ENCODE measurements around the gene FAM13B.
"Not testable (repeated sequence)": the region's sequence is repeated elsewhere in the genome, so short reads cannot be mapped to it uniquely, and the experiment has no call there.

Gene FAM13B

GRCh38 chr5:137944280-137944679, 88.6 kb downstream of the FAM13B start:
- not testable (repeated sequence) for H3K4me1 ChIP-seq (ENCODE audit: control insufficient read depth, insufficient read depth, low read length); H3K4me3 ChIP-seq (ENCODE audit: insufficient read depth, low read depth, low read length); H3K9me3 ChIP-seq (ENCODE audit: control insufficient read depth, low read length); H3K27me3 ChIP-seq (ENCODE audit: control insufficient read depth, insufficient read depth, low read length, poor library complexity, severe bottlenecking); H3K27ac ChIP-seq (ENCODE audit: insufficient read depth, low read depth, low read length, poor library complexity, severe bottlenecking)
- WGBS, 2 experiments, result 91 to 94% methylated on average over 4 of the region's 4 CpGs
- peaks cover 68% of the 10 kb centered on the region for H3K36me3 ChIP-seq (ENCODE audit: control insufficient read depth, insufficient read depth, low read length)

GRCh38 chr5:137939331-137939730, 93.5 kb downstream of the FAM13B start:
- no peak overlapping the region for H3K4me3 ChIP-seq (ENCODE audit: insufficient read depth, low read depth, low read length)
- peaks cover 28% of the 10 kb centered on the region for H3K36me3 ChIP-seq (ENCODE audit: control insufficient read depth, insufficient read depth, low read length)
- H3K27me3 ChIP-seq (ENCODE audit: control insufficient read depth, insufficient read depth, low read length, poor library complexity, severe bottlenecking), result no peaks in the 10 kb centered on the region
- 81 to 86% methylated on average over 7 of the region's 7 CpGs for WGBS, 2 experiments
- H3K4me1 ChIP-seq (ENCODE audit: control insufficient read depth, insufficient read depth, low read length), result no peaks in the 10 kb centered on the region
- H3K9me3 ChIP-seq (ENCODE audit: control insufficient read depth, low read length), result no peaks in the 10 kb centered on the region
- H3K27ac ChIP-seq (ENCODE audit: insufficient read depth, low read depth, low read length, poor library complexity, severe bottlenecking), result no peak overlapping the region

- Histone ChIP-seq H3K27ac (ENCODE audit: insufficient read depth, low read depth, low read length, poor library complexity, severe bottlenecking) (no peak overlapping the region), H3K36me3 (ENCODE audit: control insufficient read depth, insufficient read depth, low read length) (peaks cover 23% of the 10 kb centered on the region)
- 88 to 100% methylated on average over 1 of the region's 1 CpG for WGBS, 2 experiments
These were observed 94.1 kb downstream of the FAM13B start for GRCh38 chr5:137938751-137939143.

GRCh38 chr5:137937994-137938750, 94.7 kb downstream of the FAM13B start:
- no peaks in the 10 kb centered on the region for H3K27me3 ChIP-seq (ENCODE audit: control insufficient read depth, insufficient read depth, low read length, poor library complexity, severe bottlenecking)
- H3K9me3 ChIP-seq (ENCODE audit: control insufficient read depth, low read length), result no peaks in the 10 kb centered on the region
- H3K27ac ChIP-seq (ENCODE audit: insufficient read depth, low read depth, low read length, poor library complexity, severe bottlenecking), result no peak overlapping the region
- no peak overlapping the region for H3K4me3 ChIP-seq (ENCODE audit: insufficient read depth, low read depth, low read length)
- 100% methylated on average over 1 of the region's 1 CpG; no CpG with 5 or more reads in 1 of the 2 experiments for WGBS, 2 experiments
- no peaks in the 10 kb centered on the region for H3K4me1 ChIP-seq (ENCODE audit: control insufficient read depth, insufficient read depth, low read length)
- peaks cover 23% of the 10 kb centered on the region for H3K36me3 ChIP-seq (ENCODE audit: control insufficient read depth, insufficient read depth, low read length)

More at GRCh38 chr5:137938751-137939143, 94.1 kb downstream of the FAM13B start:
- no peaks in the 10 kb centered on the region for H3K4me1 ChIP-seq (ENCODE audit: control insufficient read depth, insufficient read depth, low read length)
- no peak overlapping the region for H3K4me3 ChIP-seq (ENCODE audit: insufficient read depth, low read depth, low read length)
- no peaks in the 10 kb centered on the region for H3K9me3 ChIP-seq (ENCODE audit: control insufficient read depth, low read length)
- no peaks in the 10 kb centered on the region for H3K27me3 ChIP-seq (ENCODE audit: control insufficient read depth, insufficient read depth, low read length, poor library complexity, severe bottlenecking)

GRCh38 chr5:137935694-137936093, 97.2 kb downstream of the FAM13B start:
- Histone ChIP-seq H3K9me3 (ENCODE audit: control insufficient read depth, low read length) (no peaks in the 10 kb centered on the region), H3K27ac (ENCODE audit: insufficient read depth, low read depth, low read length, poor library complexity, severe bottlenecking) (no peak overlapping the region), H3K4me1 (ENCODE audit: control insufficient read depth, insufficient read depth, low read length) (no peaks in the 10 kb centered on the region), H3K36me3 (ENCODE audit: control insufficient read depth, insufficient read depth, low read length) (peaks cover 4% of the 10 kb centered on the region), H3K4me3 (ENCODE audit: insufficient read depth, low read depth, low read length) (no peak overlapping the region), H3K27me3 (ENCODE audit: control insufficient read depth, insufficient read depth, low read length, poor library complexity, severe bottlenecking) (no peaks in the 10 kb centered on the region)
- WGBS, 2 experiments, result 92 to 97% methylated on average over 3 of the region's 3 CpGs

GRCh38 chr5:137935190-137935589, 97.7 kb downstream of the FAM13B start:
- Histone ChIP-seq H3K4me1 (ENCODE audit: control insufficient read depth, insufficient read depth, low read length) (no peaks in the 10 kb centered on the region), H3K9me3 (ENCODE audit: control insufficient read depth, low read length) (no peaks in the 10 kb centered on the region), H3K27me3 (ENCODE audit: control insufficient read depth, insufficient read depth, low read length, poor library complexity, severe bottlenecking) (no peaks in the 10 kb centered on the region), H3K27ac (ENCODE audit: insufficient read depth, low read depth, low read length, poor library complexity, severe bottlenecking) (no peak overlapping the region), H3K4me3 (ENCODE audit: insufficient read depth, low read depth, low read length) (no peak overlapping the region), H3K36me3 (ENCODE audit: control insufficient read depth, insufficient read depth, low read length) (peaks cover 4% of the 10 kb centered on the region)
- 95 to 100% methylated on average over 1 of the region's 1 CpG for WGBS, 2 experiments

- H3K4me3 ChIP-seq (ENCODE audit: insufficient read depth, low read depth, low read length), result no peak overlapping the region
- H3K27ac ChIP-seq (ENCODE audit: insufficient read depth, low read depth, low read length, poor library complexity, severe bottlenecking), result no peak overlapping the region
- WGBS, 2 experiments, result 83 to 91% methylated on average over 3 of the region's 3 CpGs
- H3K36me3 ChIP-seq (ENCODE audit: control insufficient read depth, insufficient read depth, low read length), result no peaks in the 10 kb centered on the region
- H3K9me3 ChIP-seq (ENCODE audit: control insufficient read depth, low read length), result no peaks in the 10 kb centered on the region
- H3K4me1 ChIP-seq (ENCODE audit: control insufficient read depth, insufficient read depth, low read length), result no peaks in the 10 kb centered on the region
- H3K27me3 ChIP-seq (ENCODE audit: control insufficient read depth, insufficient read depth, low read length, poor library complexity, severe bottlenecking), result no peaks in the 10 kb centered on the region
These were observed 99.4 kb downstream of the FAM13B start for GRCh38 chr5:137933491-137933911.

- no peak overlapping the region for H3K4me3 ChIP-seq (ENCODE audit: insufficient read depth, low read depth, low read length)
- H3K9me3 ChIP-seq (ENCODE audit: control insufficient read depth, low read length), result no peaks in the 10 kb centered on the region
- no peak overlapping the region for H3K27ac ChIP-seq (ENCODE audit: insufficient read depth, low read depth, low read length, poor library complexity, severe bottlenecking)
- no peaks in the 10 kb centered on the region for H3K27me3 ChIP-seq (ENCODE audit: control insufficient read depth, insufficient read depth, low read length, poor library complexity, severe bottlenecking)
- no peaks in the 10 kb centered on the region for H3K36me3 ChIP-seq (ENCODE audit: control insufficient read depth, insufficient read depth, low read length)
- WGBS, 2 experiments, result 88 to 91% methylated on average over 2 of the region's 3 CpGs
- H3K4me1 ChIP-seq (ENCODE audit: control insufficient read depth, insufficient read depth, low read length), result no peaks in the 10 kb centered on the region
These were observed 100.1 kb downstream of the FAM13B start for GRCh38 chr5:137932800-137933199.

GRCh38 chr5:137923856-137924255, 109.0 kb downstream of the FAM13B start:
- 86 to 87% methylated on average over 4 of the region's 4 CpGs for WGBS, 2 experiments
- Histone ChIP-seq H3K27me3 (ENCODE audit: control insufficient read depth, insufficient read depth, low read length, poor library complexity, severe bottlenecking) (no peaks in the 10 kb centered on the region), H3K4me1 (ENCODE audit: control insufficient read depth, insufficient read depth, low read length) (no peaks in the 10 kb centered on the region), H3K27ac (ENCODE audit: insufficient read depth, low read depth, low read length, poor library complexity, severe bottlenecking) (no peak overlapping the region), H3K4me3 (ENCODE audit: insufficient read depth, low read depth, low read length) (no peak overlapping the region), H3K36me3 (ENCODE audit: control insufficient read depth, insufficient read depth, low read length) (no peaks in the 10 kb centered on the region), H3K9me3 (ENCODE audit: control insufficient read depth, low read length) (no peaks in the 10 kb centered on the region)

GRCh38 chr5:137921931-137922330, 110.9 kb downstream of the FAM13B start:
- H3K9me3 ChIP-seq (ENCODE audit: control insufficient read depth, low read length), result no peaks in the 10 kb centered on the region
- no peaks in the 10 kb centered on the region for H3K27me3 ChIP-seq (ENCODE audit: control insufficient read depth, insufficient read depth, low read length, poor library complexity, severe bottlenecking)
- H3K4me1 ChIP-seq (ENCODE audit: control insufficient read depth, insufficient read depth, low read length), result no peaks in the 10 kb centered on the region
- H3K36me3 ChIP-seq (ENCODE audit: control insufficient read depth, insufficient read depth, low read length), result no peaks in the 10 kb centered on the region
- no peak overlapping the region for H3K27ac ChIP-seq (ENCODE audit: insufficient read depth, low read depth, low read length, poor library complexity, severe bottlenecking)
- 86 to 87% methylated on average over 3 of the region's 3 CpGs for WGBS, 2 experiments
- no peak overlapping the region for H3K4me3 ChIP-seq (ENCODE audit: insufficient read depth, low read depth, low read length)

Measured in ectodermal cell (in vitro differentiated cells).